Psoas muscle (tissue), 8 donors: ENCODE results near the gene VPS72. TPM values are rescaled to one million over a fixed set of nuclear protein-coding genes. Genes with fewer than 3 reads are reported as not detected.

ENCODE experiments used
- ATAC-seq, 4 donors: fragments of 200-7000 bp; cut with Tn5 transposase; one replicate each; pipeline ENCODE4 v1.9.1; 2020; ENCODE audit warnings: moderate library complexity in 3 of 4, mild to moderate bottlenecking in 2 of 4
- DNase-seq, 2 donors: peaks; one replicate each; pipeline ENCODE4 v3.0.0-alpha.2; 2020
- H3K27ac ChIP-seq: fragments of 200-600 bp; one replicate; pipeline ENCODE4 v1.8.0; 2022
- H3K27me3 ChIP-seq, 3 donors: fragments of 200-600 bp in 1 of 3; one replicate each; pipeline versions ENCODE4 v1.6.1 to v1.8.0; 2013 to 2022; ENCODE audit warnings: low read length in 2 of 3, mild to moderate bottlenecking in 2 of 3, moderate library complexity in 1 of 3; ENCODE audit not compliant: insufficient read depth in 3 of 3
- H3K36me3 ChIP-seq, 2 donors: fragments of 200-600 bp in 1 of 2; one replicate each; pipeline versions ENCODE4 v1.6.1 to v1.8.0; 2013 to 2022; ENCODE audit warnings: low read depth in 1 of 2, mild to moderate bottlenecking in 1 of 2, moderate library complexity in 1 of 2; ENCODE audit not compliant: insufficient read depth in 1 of 2
- H3K4me1 ChIP-seq: fragments of 200-600 bp; one replicate; pipeline ENCODE4 v1.8.0; 2022
- H3K4me3 ChIP-seq: fragments of 200-600 bp; one replicate; pipeline ENCODE4 v1.8.0; 2022; ENCODE audit warnings: mild to moderate bottlenecking
- H3K9me3 ChIP-seq: fragments of 200-600 bp; one replicate; pipeline ENCODE4 v1.8.0; 2022
- CTCF ChIP-seq: fragments of 200-600 bp; IDR thresholded peaks from one replicate; pipeline ENCODE4 v1.8.0; 2022; ENCODE audit warnings: antibody characterized with exemption
- WGBS, 3 donors: extraction: QIAGEN DNeasy Blood & Tissue Kit; methylation state at CpG; one replicate each; pipeline versions ENCODE4 v1.1.6 to v1.1.7; 2013; 5-methylcytosine and 5-hydroxymethylcytosine counted together
- intact Hi-C, 2 donors: fragments of 100-400 bp; cut with DNase I; formaldehyde crosslinking; loops; one replicate each; pipeline versions ENCODE4 v1.11.0 to v1.14.2; 2022
- polyA plus RNA-seq, 3 donors: library from polyadenylated mRNA; stranded (reverse); fragments of 200-250 nt; gene quantifications; one replicate each; pipeline ENCODE4 v1.2.3, GENCODE V29; 2013
- total RNA-seq, 4 donors: library from RNA; stranded (reverse); fragmentation: NEBNext Ultra II Directional in 2 of 4; extraction: Animal tissue kit (Norgen Biotek cat#: 25700) in 2 of 4; gene quantifications; one replicate each; pipeline versions ENCODE4 v1.2.1 to v1.2.4, GENCODE V29; 2021 to 2023
- donor health status: healthy with polysubstance abuse.
- donor health status: DM: no; HTN: no; CAD: no; lungs with moderate emphysema.
- donor health status: Bipolar disorder and iron deficiency.
- donor health status: healthy.
- donor health status: DM: yes; HTN: yes; CAD: no.
- donor health status: DM: no; HTN: no; CAD: no.
- donor health status: DM: no; HTN: no; CAD: no.
- donor health status: DM: yes; HTN: yes; CAD: no.

Gene VPS72
- total and polyA plus RNA-seq, 7 donors: 30.8 to 112 (median 66.0) TPM

- intact Hi-C loops: no loop called here
- no peak for TF ChIP-seq CTCF
- DNase-seq (no peak), ATAC-seq (no peak)
- Histone ChIP-seq H3K4me3 (no peak overlapping the region), H3K4me1 (peaks cover 4% of the 10 kb centered on the region), H3K36me3 (peaks cover 0 to 57% of the 10 kb centered on the region in 2 donors), H3K9me3 (no peaks in the 10 kb centered on the region), H3K27ac (peak overlapping the region; percentile 36), H3K27me3 (no peaks in the 10 kb centered on the region)
- WGBS, 3 donors: 74 to 81% (median 80%) methylated on average over 56 to 74 of the region's 74 CpGs
Observed at GRCh38 chr1:151132335-151133017, 57.5 kb downstream of the VPS72 start.

GRCh38 chr1:151131701-151132334 is 58.2 kb downstream of the VPS72 start:
- WGBS, 3 donors: 50 to 62% (median 57%) methylated on average over 39 of the region's 39 CpGs
- Histone ChIP-seq H3K4me1 (peaks cover 4% of the 10 kb centered on the region), H3K27ac (peak overlapping the region; percentile 54), H3K36me3 (peaks cover 0 to 51% of the 10 kb centered on the region in 2 donors), H3K9me3 (no peaks in the 10 kb centered on the region), H3K27me3 (no peaks in the 10 kb centered on the region), H3K4me3 (peak overlapping the region; percentile 50)
- DNase-seq: peak; percentile 39 to 66
- no peak for TF ChIP-seq CTCF
- intact Hi-C loops: no loop called here
- ATAC-seq: peak in 3 of 4 donors; percentile 9 to 38 (median 32)

GRCh38 chr1:151130987-151131586 is 58.9 kb downstream of the VPS72 start:
- intact Hi-C loops: no loop called here
- H3K27me3 ChIP-seq: no peaks in the 10 kb centered on the region
- no peaks in the 10 kb centered on the region for H3K9me3 ChIP-seq
- H3K4me1 ChIP-seq: peaks cover 4% of the 10 kb centered on the region
- 36 to 50% (median 38%) methylated on average over 45 of the region's 45 CpGs for WGBS, 3 donors
- DNase-seq (peak; percentile 77 to 87), ATAC-seq (peak; percentile 53 to 71 (median 63))
- TF ChIP-seq CTCF: no peak
- H3K4me3 ChIP-seq: peak overlapping the region; percentile 50
- peaks cover 0 to 44% of the 10 kb centered on the region in 2 donors for H3K36me3 ChIP-seq
- H3K27ac ChIP-seq: peak overlapping the region; percentile 54

- DNase-seq: no peak
- peak in 1 of 4 donors; percentile 20 for ATAC-seq
- 50 to 66% (median 58%) methylated on average over 5 to 6 of the region's 6 CpGs for WGBS, 3 donors
- Histone ChIP-seq H3K4me1 (peaks cover 4% of the 10 kb centered on the region), H3K9me3 (no peaks in the 10 kb centered on the region), H3K4me3 (no peak overlapping the region), H3K27ac (no peak overlapping the region), H3K36me3 (peaks cover 0 to 21% of the 10 kb centered on the region in 2 donors), H3K27me3 (no peaks in the 10 kb centered on the region)
- intact Hi-C loops: loop anchor here in 1 of 2 donors (5.0 kb wide), 1 partner anchor 56 kb away; the partner anchor contains the start of gene GABPB2
- no peak for TF ChIP-seq CTCF
Observed at GRCh38 chr1:151128800-151129199, 61.2 kb downstream of the VPS72 start.

Other genes with a start within 250 kb of the VPS72 start
- 10 to 100 TPM; 42.1 to 61.0 (median 51.1) TPM for gene CERS2, start 215.4 kb downstream of the VPS72 start, total RNA-seq
- gene CERS2, start 215.4 kb downstream of the VPS72 start, polyA plus RNA-seq: 10 to 100 TPM; 29.8 to 59.6 (median 30.5) TPM
- not detected for gene ANXA9, start 207.9 kb downstream of the VPS72 start, total RNA-seq
- under 1 TPM; 0.07 to 0.10 (median 0.07) TPM for gene ANXA9, start 207.9 kb downstream of the VPS72 start, polyA plus RNA-seq
- gene MINDY1, start 183.3 kb downstream of the VPS72 start, total RNA-seq: 10 to 100 TPM; 13.9 to 26.0 (median 18.5) TPM
- 10 to 100 TPM in 1 of 3 donors, 1 to 10 TPM in 2; 4.4 to 16.2 (median 9.7) TPM for gene MINDY1, start 183.3 kb downstream of the VPS72 start, polyA plus RNA-seq
- 10 to 100 TPM; 17.5 to 30.2 (median 24.6) TPM for gene PRUNE1, start 181.7 kb downstream of the VPS72 start, total RNA-seq
- 10 to 100 TPM; 12.4 to 33.8 (median 15.1) TPM for gene PRUNE1, start 181.7 kb downstream of the VPS72 start, polyA plus RNA-seq
- gene BNIPL, start 153.6 kb downstream of the VPS72 start, total RNA-seq: under 1 TPM; 0.06 to 0.96 (median 0.43) TPM
- under 1 TPM; 0.04 to 0.10 (median 0.05) TPM for gene BNIPL, start 153.6 kb downstream of the VPS72 start, polyA plus RNA-seq
- gene C1orf56, start 142.4 kb downstream of the VPS72 start, total RNA-seq: 1 to 10 TPM; 5.1 to 8.8 (median 6.9) TPM
- 10 to 100 TPM in 1 of 3 donors, 1 to 10 TPM in 2; 1.3 to 16.9 (median 6.5) TPM for gene C1orf56, start 142.4 kb downstream of the VPS72 start, polyA plus RNA-seq
- 10 to 100 TPM; 26.1 to 49.8 (median 33.2) TPM for gene CDC42SE1, start 130.6 kb downstream of the VPS72 start, total RNA-seq
- gene CDC42SE1, start 130.6 kb downstream of the VPS72 start, polyA plus RNA-seq: 10 to 100 TPM; 20.1 to 46.4 (median 24.7) TPM
- gene MLLT11, start 129.8 kb downstream of the VPS72 start, total RNA-seq: 10 to 100 TPM in 1 of 4 donors, 1 to 10 TPM in 3; 1.3 to 35.8 (median 4.5) TPM
- gene MLLT11, start 129.8 kb downstream of the VPS72 start, polyA plus RNA-seq: 1 to 10 TPM; 1.2 to 5.0 (median 1.3) TPM
- gene GABPB2, start 119.4 kb downstream of the VPS72 start, total RNA-seq: 10 to 100 TPM in 2 of 4 donors, 1 to 10 TPM in 2; 8.2 to 15.9 (median 9.7) TPM
- 1 to 10 TPM; 2.6 to 7.0 (median 3.6) TPM for gene GABPB2, start 119.4 kb downstream of the VPS72 start, polyA plus RNA-seq
- 100 to 1,000 TPM in 2 of 4 donors, 10 to 100 TPM in 2; 56.3 to 145 (median 101) TPM for gene SEMA6C, start 43.6 kb downstream of the VPS72 start, total RNA-seq
- 10 to 100 TPM in 2 of 3 donors, 1 to 10 TPM in 1; 8.9 to 46.3 (median 29.5) TPM for gene SEMA6C, start 43.6 kb downstream of the VPS72 start, polyA plus RNA-seq
- gene TNFAIP8L2, start 33.5 kb downstream of the VPS72 start, total RNA-seq: 1 to 10 TPM in 1 of 4 donors, under 1 TPM in 3; 0.56 to 1.3 (median 0.74) TPM
- 1 to 10 TPM in 2 of 3 donors, under 1 TPM in 1; 0.62 to 1.1 (median 1.1) TPM for gene TNFAIP8L2, start 33.5 kb downstream of the VPS72 start, polyA plus RNA-seq
- 10 to 100 TPM in 3 of 4 donors, 1 to 10 TPM in 1; 6.7 to 17.5 (median 12.3) TPM for gene LYSMD1, start 24.3 kb downstream of the VPS72 start, total RNA-seq
- gene LYSMD1, start 24.3 kb downstream of the VPS72 start, polyA plus RNA-seq: 10 to 100 TPM in 1 of 3 donors, 1 to 10 TPM in 2; 8.4 to 18.0 (median 8.6) TPM
- 10 to 100 TPM; 23.6 to 47.9 (median 39.5) TPM for gene SCNM1, start 24.1 kb downstream of the VPS72 start, total RNA-seq
- 10 to 100 TPM; 71.0 to 78.7 (median 72.3) TPM for gene SCNM1, start 24.1 kb downstream of the VPS72 start, polyA plus RNA-seq
- gene TMOD4, start 14.2 kb downstream of the VPS72 start, total RNA-seq: 100 to 1,000 TPM; 102 to 434 (median 407) TPM
- gene TMOD4, start 14.2 kb downstream of the VPS72 start, polyA plus RNA-seq: 100 to 1,000 TPM in 2 of 3 donors, 10 to 100 TPM in 1; 17.6 to 274 (median 154) TPM
- 10 to 100 TPM; 29.5 to 46.8 (median 38.6) TPM for gene PIP5K1A, start 8.4 kb upstream of the VPS72 start, total RNA-seq
- 10 to 100 TPM; 10.8 to 35.4 (median 14.5) TPM for gene PIP5K1A, start 8.4 kb upstream of the VPS72 start, polyA plus RNA-seq
- 100 to 1,000 TPM; 208 to 313 (median 240) TPM for gene PSMD4, start 64.5 kb upstream of the VPS72 start, total RNA-seq
- gene PSMD4, start 64.5 kb upstream of the VPS72 start, polyA plus RNA-seq: 100 to 1,000 TPM; 298 to 486 (median 334) TPM
- 10 to 100 TPM; 10.6 to 14.8 (median 13.1) TPM for gene ZNF687, start 92.1 kb upstream of the VPS72 start, total RNA-seq
- 10 to 100 TPM in 1 of 3 donors, 1 to 10 TPM in 2; 4.6 to 13.5 (median 5.0) TPM for gene ZNF687, start 92.1 kb upstream of the VPS72 start, polyA plus RNA-seq
- gene PI4KB, start 137.2 kb upstream of the VPS72 start, total RNA-seq: 10 to 100 TPM; 51.9 to 96.4 (median 78.8) TPM
- 10 to 100 TPM; 42.6 to 66.3 (median 53.2) TPM for gene PI4KB, start 137.2 kb upstream of the VPS72 start, polyA plus RNA-seq
- gene RFX5, start 157.1 kb upstream of the VPS72 start, total RNA-seq: 10 to 100 TPM; 16.9 to 38.7 (median 21.6) TPM
- 10 to 100 TPM in 1 of 3 donors, 1 to 10 TPM in 2; 4.7 to 36.3 (median 8.5) TPM for gene RFX5, start 157.1 kb upstream of the VPS72 start, polyA plus RNA-seq
- gene SELENBP1, start 182.5 kb upstream of the VPS72 start, total RNA-seq: 10 to 100 TPM; 19.7 to 89.2 (median 56.3) TPM
- 10 to 100 TPM; 12.7 to 41.2 (median 26.7) TPM for gene SELENBP1, start 182.5 kb upstream of the VPS72 start, polyA plus RNA-seq
- gene PSMB4, start 209.4 kb upstream of the VPS72 start, total RNA-seq: 100 to 1,000 TPM; 149 to 285 (median 230) TPM
- gene PSMB4, start 209.4 kb upstream of the VPS72 start, polyA plus RNA-seq: 100 to 1,000 TPM; 354 to 521 (median 465) TPM